C4-2B (cell line): ENCODE results near the gene MACROD1.

Experiments used
- H3K27ac ChIP-seq: fragments of 450-650 bp; 2 replicates; pipeline ENCODE4 v1.5.1; 2017
- ZFX ChIP-seq: fragments of 450-650 bp; IDR thresholded peaks from 2 replicates; pipeline ENCODE4 v1.6.1; 2017
- TF ChIP-seq, protein P1 (sequence below): fragments of 450-650 bp; conservative IDR thresholded peaks from 2 replicates; pipeline ENCODE4 v1.5.1; 2017; ENCODE audit warnings: mild to moderate bottlenecking

The MACROD1 gene

DNA sequence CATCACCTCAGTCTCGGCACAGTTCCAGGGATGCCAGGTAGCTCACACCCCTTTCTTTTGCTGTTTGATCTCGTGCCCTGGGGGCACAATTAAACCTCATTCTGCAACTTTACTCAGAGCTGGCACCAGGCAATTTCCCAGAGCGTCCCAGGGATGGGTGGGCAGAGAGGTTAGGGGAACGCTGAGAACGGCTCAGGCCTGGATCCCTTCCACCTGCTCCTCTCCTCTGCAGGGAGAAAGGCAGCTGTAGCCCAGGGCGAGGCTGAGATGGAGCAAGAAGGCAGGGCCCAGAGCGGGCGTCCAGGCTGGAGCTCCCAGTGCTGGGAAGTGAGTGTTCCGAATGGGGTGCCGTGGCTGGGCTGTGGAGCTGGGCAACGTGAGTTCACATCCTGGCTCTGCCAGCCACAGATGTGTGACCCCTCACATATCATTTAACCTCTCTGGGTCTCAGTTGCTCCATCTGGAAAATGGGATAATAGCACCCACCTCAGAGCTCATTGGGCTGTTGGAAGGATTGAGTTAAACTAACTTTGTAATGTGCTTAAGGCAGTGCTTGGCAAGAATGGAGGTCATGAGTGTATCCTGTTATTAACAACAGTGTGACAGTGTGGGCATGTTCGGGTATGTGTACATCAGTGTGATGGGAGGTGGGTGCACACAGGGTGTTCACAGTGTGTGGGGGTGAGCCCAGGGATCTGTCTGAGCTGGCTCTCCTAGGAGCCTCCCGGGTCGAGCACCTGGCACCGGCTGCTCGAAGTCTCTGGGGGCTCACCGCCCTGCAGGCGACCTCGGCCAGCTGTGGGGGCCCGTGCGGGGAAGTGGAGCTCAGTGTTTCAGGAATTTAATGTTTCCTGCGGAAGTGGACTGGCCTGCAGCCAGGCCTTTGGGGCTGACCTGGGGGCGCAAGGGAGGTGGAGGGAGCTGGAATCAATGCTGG, 164.2 kb downstream of the MACROD1 start:
- TF ChIP-seq, protein P1, sequence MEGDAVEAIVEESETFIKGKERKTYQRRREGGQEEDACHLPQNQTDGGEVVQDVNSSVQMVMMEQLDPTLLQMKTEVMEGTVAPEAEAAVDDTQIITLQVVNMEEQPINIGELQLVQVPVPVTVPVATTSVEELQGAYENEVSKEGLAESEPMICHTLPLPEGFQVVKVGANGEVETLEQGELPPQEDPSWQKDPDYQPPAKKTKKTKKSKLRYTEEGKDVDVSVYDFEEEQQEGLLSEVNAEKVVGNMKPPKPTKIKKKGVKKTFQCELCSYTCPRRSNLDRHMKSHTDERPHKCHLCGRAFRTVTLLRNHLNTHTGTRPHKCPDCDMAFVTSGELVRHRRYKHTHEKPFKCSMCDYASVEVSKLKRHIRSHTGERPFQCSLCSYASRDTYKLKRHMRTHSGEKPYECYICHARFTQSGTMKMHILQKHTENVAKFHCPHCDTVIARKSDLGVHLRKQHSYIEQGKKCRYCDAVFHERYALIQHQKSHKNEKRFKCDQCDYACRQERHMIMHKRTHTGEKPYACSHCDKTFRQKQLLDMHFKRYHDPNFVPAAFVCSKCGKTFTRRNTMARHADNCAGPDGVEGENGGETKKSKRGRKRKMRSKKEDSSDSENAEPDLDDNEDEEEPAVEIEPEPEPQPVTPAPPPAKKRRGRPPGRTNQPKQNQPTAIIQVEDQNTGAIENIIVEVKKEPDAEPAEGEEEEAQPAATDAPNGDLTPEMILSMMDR = no peak
- TF ChIP-seq ZFX = no peak
- no peak overlapping the region for H3K27ac ChIP-seq

DNA sequence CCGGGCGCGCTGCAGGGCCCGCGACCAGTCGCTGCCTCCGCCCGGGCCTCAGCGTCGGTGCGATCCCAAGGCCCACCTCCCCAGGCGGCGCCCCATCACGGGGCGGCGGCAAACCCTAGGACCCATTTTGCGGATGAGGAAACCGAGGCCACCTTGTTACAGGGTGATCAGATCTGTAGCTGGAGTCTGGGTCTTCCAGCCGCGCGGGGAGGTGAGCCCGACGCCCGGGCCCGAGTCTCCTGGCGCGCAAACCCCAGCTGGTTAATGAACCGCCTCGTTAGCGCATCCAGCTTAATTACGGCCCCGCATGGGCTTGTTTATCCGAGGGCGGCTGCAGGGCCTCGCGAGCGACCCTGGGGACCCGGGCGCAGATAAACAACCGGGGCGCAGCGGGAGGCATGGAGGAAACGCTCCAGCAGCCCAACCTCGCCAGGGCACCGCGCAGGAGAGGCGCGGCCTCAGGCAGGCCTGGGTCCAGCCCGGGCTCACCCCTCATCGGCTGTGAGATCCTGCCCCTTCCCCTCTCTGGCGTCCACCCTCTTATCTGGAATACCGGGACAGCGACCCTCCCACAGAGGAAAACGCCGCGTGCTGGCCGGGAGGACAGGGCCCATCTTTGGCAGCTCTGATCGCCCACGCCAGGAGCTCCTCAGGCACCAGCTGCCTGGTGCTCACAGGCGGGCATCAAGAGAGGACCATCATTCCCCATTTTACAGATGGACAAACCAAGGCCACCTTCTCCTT, 165.0 kb downstream of the MACROD1 start:
- TF ChIP-seq, protein P1 = no peak
- TF ChIP-seq ZFX = no peak
- H3K27ac ChIP-seq = no peak overlapping the region

DNA sequence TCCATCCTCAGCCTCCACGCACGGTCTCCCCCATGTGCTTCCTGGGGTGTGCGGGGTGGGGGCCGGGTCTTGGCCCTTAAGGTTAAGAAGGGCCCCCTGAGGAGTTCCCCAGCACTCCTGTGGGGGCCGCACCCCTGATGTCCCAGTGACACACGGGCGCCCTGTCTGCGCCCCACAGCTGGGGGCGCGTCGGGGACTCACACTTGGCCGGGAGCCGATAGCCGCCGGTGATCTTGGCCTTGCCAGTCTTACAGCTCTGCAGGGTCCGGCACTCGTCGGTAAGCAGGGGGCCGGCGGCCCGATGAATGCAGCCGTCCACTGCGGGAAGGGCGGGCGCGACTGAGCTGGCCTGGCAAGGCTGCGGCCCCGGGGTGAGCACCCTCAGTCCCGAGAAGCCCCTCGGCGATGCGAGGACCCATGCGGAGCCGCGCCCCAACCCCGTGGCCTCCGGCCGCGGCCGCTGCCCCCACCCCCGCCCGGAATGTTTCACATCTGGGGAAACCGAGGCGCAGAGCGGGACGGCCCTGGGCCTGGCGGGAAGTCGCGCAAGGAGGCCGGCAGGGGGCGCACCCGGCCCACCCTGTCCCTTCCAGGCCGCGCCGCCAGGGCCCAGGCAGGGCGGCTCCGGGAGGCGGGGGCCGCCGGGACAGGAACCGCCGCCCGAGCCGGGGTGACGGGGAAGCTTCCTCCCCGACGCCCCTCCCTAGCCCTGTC, 165.7 kb downstream of the MACROD1 start:
- H3K27ac ChIP-seq = no peak overlapping the region

DNA sequence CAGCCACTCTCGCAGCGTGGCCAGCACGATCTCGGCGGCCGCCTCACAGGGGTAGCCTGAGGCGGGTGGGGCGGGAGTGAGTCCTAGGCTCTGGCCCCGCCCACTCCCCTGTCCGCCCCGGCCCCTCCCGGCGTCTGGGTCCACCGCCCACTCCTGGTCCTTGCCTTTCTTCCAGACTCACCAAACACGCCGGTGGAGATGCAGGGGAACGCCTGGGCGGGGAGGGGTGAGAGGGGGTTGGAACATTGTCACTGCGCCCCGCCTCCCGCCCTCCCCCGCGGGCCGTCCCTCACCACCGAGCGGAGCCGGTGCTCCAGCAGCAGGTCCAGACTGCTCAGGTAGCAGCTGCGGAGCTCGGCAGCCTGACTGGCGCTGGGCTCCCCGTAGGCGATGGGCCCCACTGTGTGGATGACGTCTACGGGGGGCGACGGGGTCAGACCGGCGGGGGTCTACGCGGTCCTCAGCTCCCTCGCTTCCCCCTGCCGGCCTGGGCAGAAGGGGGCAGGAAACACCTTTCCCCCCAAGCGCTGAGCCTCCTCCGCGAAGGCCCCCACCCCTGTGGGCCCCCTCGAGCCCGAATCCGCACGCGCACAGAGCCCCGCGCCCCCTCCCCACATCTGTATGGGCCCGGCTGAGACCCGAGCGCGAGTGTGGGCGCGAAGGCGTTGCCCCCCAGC, 166.4 kb downstream of the MACROD1 start:
- H3K27ac ChIP-seq = no peak overlapping the region
- no peak for TF ChIP-seq ZFX
- TF ChIP-seq, protein P1 = no peak

More for the DNA sequence above, 165.7 kb downstream of the MACROD1 start:
- TF ChIP-seq, protein P1 = no peak
- TF ChIP-seq ZFX = no peak

DNA sequence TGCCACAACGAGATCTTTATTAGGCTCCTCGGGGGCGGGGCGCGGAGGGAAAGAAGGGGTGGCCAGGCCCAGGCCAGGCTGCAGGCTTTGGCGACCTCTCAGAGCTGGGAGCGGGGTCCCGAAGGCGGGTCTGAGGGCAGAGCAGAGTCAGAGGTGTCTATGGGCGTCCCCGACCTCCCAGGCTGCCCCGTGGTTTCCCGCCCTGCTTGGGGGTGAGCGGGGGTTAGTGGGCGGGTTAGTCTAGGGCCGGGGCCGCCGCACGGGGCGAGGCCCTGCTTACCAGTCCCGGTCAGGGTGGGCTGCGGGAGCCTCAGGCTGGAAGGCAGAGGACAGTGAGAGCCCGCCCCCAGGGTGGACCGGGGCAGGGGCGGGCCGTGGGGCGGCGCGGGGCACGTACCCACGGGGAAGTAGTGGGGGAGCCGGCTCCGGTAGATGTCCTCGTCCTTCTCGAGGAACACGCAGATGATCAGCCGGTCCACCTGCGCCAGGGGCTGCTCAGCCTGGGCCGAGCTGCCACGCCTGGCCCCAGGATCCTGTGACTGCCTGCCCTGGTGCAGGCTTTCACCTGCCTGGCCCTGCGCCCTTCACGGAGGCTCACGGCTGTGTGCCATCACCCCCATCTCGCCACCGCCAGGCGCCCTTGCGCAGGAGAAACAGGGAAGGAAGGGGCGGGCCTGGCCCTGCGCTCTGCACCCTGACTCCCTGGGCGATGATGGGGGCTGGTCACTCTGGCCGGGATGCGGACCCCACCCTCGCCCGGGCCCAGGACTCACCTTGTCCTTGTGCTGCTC, 167.2 kb downstream of the MACROD1 start:
- TF ChIP-seq, protein P1 = no peak
- TF ChIP-seq ZFX = no peak
- no peak overlapping the region for H3K27ac ChIP-seq

DNA sequence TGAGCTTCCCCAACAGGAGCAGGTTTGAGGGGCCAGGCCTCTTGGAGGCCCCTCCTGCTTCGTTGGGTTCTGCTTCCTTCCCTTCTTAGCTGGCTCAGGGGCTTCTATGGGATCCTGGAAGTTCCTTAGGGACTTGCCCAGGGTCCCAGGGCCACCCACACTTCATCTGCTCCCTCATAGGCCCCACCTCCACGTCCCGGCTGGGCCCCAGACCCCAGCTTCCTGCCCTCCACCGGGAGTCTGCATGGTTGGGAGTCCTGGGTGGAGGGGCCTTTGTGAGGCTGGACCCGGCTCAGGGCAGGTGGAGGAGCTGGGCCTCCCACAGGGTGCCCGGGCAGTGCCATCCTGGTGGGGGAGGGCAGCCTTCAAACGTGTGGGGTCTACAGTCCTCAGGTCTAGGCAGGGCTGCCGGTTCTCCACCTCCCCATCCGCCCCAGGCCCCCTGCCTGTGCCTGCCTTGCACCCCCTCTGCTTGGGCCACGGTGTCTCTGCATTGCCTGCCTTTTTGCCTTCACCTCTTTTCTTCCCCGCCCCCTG, 168.0 kb downstream of the MACROD1 start:
- H3K27ac ChIP-seq = no peak overlapping the region
- TF ChIP-seq ZFX = no peak
- TF ChIP-seq, protein P1 = no peak
